ENCODE measurements around the gene PELI2.
"Not testable (repeated sequence)": the region's sequence is repeated elsewhere in the genome, so short reads cannot be mapped to it uniquely, and the experiment has no call there.

The PELI2 gene

DNA sequence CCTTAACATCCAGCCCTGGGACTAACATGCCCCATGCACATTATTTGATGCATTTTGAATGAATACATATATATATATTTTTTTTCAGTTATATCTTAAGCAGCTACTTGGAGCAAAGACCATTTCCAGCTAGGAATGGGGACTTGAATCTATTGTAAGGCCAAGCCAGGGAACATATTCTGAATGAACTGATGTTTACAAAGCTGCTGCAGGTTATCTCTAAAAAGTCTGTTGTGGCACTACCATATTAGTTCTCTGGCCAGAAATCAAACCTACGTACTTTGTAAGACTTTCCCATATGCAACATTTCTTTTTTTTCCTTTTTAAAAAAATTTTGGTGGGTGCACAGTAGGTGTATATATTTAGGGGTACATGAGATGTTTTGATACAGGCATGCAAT lies 43.4 kb downstream of the PELI2 start:
- H3K27ac ChIP-seq (ENCODE audit: low read depth, low read length, poor library complexity, severe bottlenecking) = no peak overlapping the region
- peaks cover 5% of the 10 kb centered on the region; the same call in 1 of the 2 replicates for H3K9me3 ChIP-seq (ENCODE audit: low read length)
- no peaks in the 10 kb centered on the region for H3K27me3 ChIP-seq (ENCODE audit: insufficient read depth, low read length)
- no peaks in the 10 kb centered on the region for H3K36me3 ChIP-seq (ENCODE audit: insufficient read depth, low read length)
- H3K79me2 ChIP-seq (ENCODE audit: insufficient read depth, low read length) = no peaks in the 10 kb centered on the region
- no peaks in the 10 kb centered on the region for H3F3A ChIP-seq (ENCODE audit: insufficient read depth, low read length)
- H4K20me1 ChIP-seq (ENCODE audit: insufficient read depth, low read length) = no peaks in the 10 kb centered on the region
- H3K9me2 ChIP-seq (ENCODE audit: low read depth, low read length) = no peaks in the 10 kb centered on the region
- H3K4me3 ChIP-seq (ENCODE audit: low read depth, low read length, poor library complexity, severe bottlenecking) = no peak overlapping the region
- H2AFZ ChIP-seq (ENCODE audit: low read length) = no peak overlapping the region
- no peak overlapping the region for H3K4me2 ChIP-seq (ENCODE audit: low read length)
- no peaks in the 10 kb centered on the region for H3K4me1 ChIP-seq (ENCODE audit: insufficient read depth, low read length, severe bottlenecking)
- TF ChIP-seq, protein P1, sequence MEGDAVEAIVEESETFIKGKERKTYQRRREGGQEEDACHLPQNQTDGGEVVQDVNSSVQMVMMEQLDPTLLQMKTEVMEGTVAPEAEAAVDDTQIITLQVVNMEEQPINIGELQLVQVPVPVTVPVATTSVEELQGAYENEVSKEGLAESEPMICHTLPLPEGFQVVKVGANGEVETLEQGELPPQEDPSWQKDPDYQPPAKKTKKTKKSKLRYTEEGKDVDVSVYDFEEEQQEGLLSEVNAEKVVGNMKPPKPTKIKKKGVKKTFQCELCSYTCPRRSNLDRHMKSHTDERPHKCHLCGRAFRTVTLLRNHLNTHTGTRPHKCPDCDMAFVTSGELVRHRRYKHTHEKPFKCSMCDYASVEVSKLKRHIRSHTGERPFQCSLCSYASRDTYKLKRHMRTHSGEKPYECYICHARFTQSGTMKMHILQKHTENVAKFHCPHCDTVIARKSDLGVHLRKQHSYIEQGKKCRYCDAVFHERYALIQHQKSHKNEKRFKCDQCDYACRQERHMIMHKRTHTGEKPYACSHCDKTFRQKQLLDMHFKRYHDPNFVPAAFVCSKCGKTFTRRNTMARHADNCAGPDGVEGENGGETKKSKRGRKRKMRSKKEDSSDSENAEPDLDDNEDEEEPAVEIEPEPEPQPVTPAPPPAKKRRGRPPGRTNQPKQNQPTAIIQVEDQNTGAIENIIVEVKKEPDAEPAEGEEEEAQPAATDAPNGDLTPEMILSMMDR (IDR thresholded peaks at IDR 0.05; ENCODE audit: low read length) = no peak
- TF ChIP-seq EZH2 (IDR thresholded peaks at IDR 0.05; ENCODE audit: borderline replicate concordance, low read length) = no peak
- H3K9ac ChIP-seq (ENCODE audit: low read length) = no peak overlapping the region

DNA sequence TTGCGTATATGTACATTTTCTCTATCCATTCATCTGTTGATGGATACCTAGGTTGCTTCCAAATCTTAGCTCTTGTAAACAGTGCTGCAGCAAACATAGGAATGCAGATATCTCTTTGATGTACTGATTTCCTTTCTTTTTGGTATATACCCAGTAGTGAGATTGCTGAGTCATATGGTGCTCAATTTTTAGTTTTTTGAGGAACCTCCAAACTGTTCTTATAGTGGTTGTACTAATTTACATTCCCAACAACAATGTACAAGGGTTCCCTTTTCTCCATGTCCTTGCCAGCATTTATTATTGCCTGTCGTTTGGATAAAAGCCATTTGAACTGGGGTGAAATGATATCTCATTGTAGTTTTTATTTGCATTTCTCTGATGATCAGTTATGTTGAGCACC lies 44.3 kb downstream of the PELI2 start:
- Histone ChIP-seq H3K9me3 (ENCODE audit: low read length) (peaks cover 5% of the 10 kb centered on the region; the same call in 1 of the 2 replicates), H4K20me1 (ENCODE audit: insufficient read depth, low read length) (no peaks in the 10 kb centered on the region), H3K27ac (ENCODE audit: low read depth, low read length, poor library complexity, severe bottlenecking) (no peak overlapping the region), H3K9me2 (ENCODE audit: low read depth, low read length) (no peaks in the 10 kb centered on the region), H3F3A (ENCODE audit: insufficient read depth, low read length) (no peaks in the 10 kb centered on the region), H3K79me2 (ENCODE audit: insufficient read depth, low read length) (no peaks in the 10 kb centered on the region), H3K4me3 (ENCODE audit: low read depth, low read length, poor library complexity, severe bottlenecking) (no peak overlapping the region), H3K36me3 (ENCODE audit: insufficient read depth, low read length) (no peaks in the 10 kb centered on the region; the same call in 1 of the 2 replicates), H3K4me1 (ENCODE audit: insufficient read depth, low read length, severe bottlenecking) (no peaks in the 10 kb centered on the region), H2AFZ (ENCODE audit: low read length) (no peak overlapping the region), H3K4me2 (ENCODE audit: low read length) (no peak overlapping the region), H3K9ac (ENCODE audit: low read length) (no peak overlapping the region), H3K27me3 (ENCODE audit: insufficient read depth, low read length) (no peaks in the 10 kb centered on the region)
- no peak for TF ChIP-seq EZH2 (IDR thresholded peaks at IDR 0.05; ENCODE audit: borderline replicate concordance, low read length)
- TF ChIP-seq, protein P1 (IDR thresholded peaks at IDR 0.05; ENCODE audit: low read length) = no peak

DNA sequence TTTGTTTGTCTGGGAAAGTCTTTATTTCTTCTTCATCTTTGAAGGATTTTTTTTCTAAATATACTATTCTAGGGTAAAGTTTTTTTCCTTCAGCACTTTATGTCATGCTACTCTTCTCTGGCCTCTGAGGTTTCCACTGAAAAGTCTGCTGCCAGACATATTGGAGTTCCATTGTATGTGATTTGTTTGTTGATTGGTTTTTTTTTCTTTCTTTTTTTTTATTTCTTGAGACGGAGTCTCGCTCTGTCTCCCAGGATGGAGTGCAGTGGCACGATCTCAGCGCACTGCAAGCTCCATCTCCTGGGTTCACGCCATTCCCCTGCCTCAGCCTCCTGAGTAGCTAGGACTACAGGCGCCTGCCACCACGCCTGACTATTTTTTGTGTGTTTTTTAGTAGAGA lies 48.4 kb downstream of the PELI2 start:
- peaks cover 30% of the 10 kb centered on the region for H3K4me1 ChIP-seq (ENCODE audit: insufficient read depth, low read length, severe bottlenecking)
- H3K27ac ChIP-seq (ENCODE audit: low read depth, low read length, poor library complexity, severe bottlenecking); H3F3A ChIP-seq (ENCODE audit: insufficient read depth, low read length); H3K4me2 ChIP-seq (ENCODE audit: low read length); H3K36me3 ChIP-seq (ENCODE audit: insufficient read depth, low read length); H3K79me2 ChIP-seq (ENCODE audit: insufficient read depth, low read length); H3K27me3 ChIP-seq (ENCODE audit: insufficient read depth, low read length); H3K9ac ChIP-seq (ENCODE audit: low read length); H4K20me1 ChIP-seq (ENCODE audit: insufficient read depth, low read length); H3K4me3 ChIP-seq (ENCODE audit: low read depth, low read length, poor library complexity, severe bottlenecking); H3K9me2 ChIP-seq (ENCODE audit: low read depth, low read length); H3K9me3 ChIP-seq (ENCODE audit: low read length); H2AFZ ChIP-seq (ENCODE audit: low read length): not testable (repeated sequence)

DNA sequence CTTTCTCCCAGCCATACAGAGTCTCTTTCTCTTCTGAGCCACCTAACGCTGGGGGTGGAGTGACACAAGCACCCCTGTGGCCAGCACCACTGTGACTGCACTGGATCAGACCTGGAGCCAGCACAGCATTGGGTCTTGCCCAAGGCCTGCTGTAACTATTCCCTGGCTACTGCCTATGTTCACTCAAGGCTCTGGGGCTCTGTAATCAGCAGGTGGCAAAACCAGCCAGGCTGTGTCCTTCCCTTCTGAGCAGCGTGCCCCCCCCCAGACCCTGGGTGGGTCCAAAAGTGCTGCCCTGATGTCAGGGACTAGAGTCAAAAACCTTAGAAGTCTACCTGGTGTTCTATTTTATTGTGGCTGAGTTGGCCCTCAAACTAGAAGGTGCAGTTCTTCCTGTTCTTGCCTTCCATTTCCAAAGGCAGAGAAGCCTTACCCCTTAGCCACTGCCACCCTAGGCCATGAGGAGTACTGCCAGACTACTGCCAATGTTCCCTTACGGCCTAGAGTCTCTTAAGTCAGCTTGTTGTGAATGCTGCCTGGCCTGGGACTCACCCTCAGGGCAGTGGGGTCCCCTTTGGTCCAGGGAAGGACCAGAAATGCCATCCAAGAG lies 49.9 kb downstream of the PELI2 start:
- H3K4me3 ChIP-seq (ENCODE audit: low read depth, low read length, poor library complexity, severe bottlenecking) = no peak overlapping the region
- H3K9ac ChIP-seq (ENCODE audit: low read length) = no peak overlapping the region
- H3K36me3 ChIP-seq (ENCODE audit: insufficient read depth, low read length) = no peaks in the 10 kb centered on the region; the same call in 1 of the 2 replicates
- H3K27ac ChIP-seq (ENCODE audit: low read depth, low read length, poor library complexity, severe bottlenecking) = no peak overlapping the region
- no peaks in the 10 kb centered on the region for H3K9me2 ChIP-seq (ENCODE audit: low read depth, low read length)
- no peak overlapping the region for H2AFZ ChIP-seq (ENCODE audit: low read length)
- no peak for TF ChIP-seq EZH2 (IDR thresholded peaks at IDR 0.05; ENCODE audit: borderline replicate concordance, low read length)
- TF ChIP-seq, protein P1 (IDR thresholded peaks at IDR 0.05; ENCODE audit: low read length) = no peak
- no peaks in the 10 kb centered on the region for H3K79me2 ChIP-seq (ENCODE audit: insufficient read depth, low read length)
- no peaks in the 10 kb centered on the region for H3F3A ChIP-seq (ENCODE audit: insufficient read depth, low read length)
- H3K27me3 ChIP-seq (ENCODE audit: insufficient read depth, low read length) = no peaks in the 10 kb centered on the region
- peaks cover 45% of the 10 kb centered on the region for H3K4me1 ChIP-seq (ENCODE audit: insufficient read depth, low read length, severe bottlenecking)
- no peaks in the 10 kb centered on the region for H4K20me1 ChIP-seq (ENCODE audit: insufficient read depth, low read length)
- H3K9me3 ChIP-seq (ENCODE audit: low read length) = peaks cover 5% of the 10 kb centered on the region; the same call in 1 of the 2 replicates
- no peak overlapping the region for H3K4me2 ChIP-seq (ENCODE audit: low read length)

Data from OCI-LY1 (cell line).